CD8-positive, alpha-beta memory T cell (primary cell): ENCODE measurements around the gene IPPK. TPM values are rescaled to one million over a fixed set of nuclear protein-coding genes. Genes with fewer than 3 reads are reported as not detected.
A peak's percentile ranks its signal among the peaks of the same experiment; 100 is the strongest.
"Not testable (repeated sequence)": the region's sequence is repeated elsewhere in the genome, so short reads cannot be mapped to it uniquely, and the experiment has no call there.

Source experiments
- CTCF ChIA-PET: fragments of 350-600 bp; sonication (Branson Sonifier 250); formaldehyde crosslinking; loops from one replicate; lab custom pipeline; 2021; ENCODE audit warnings: antibody characterized with exemption; lab: Charles Lee
- POLR2A ChIA-PET: fragments of 350-600 bp; sonication (Branson Sonifier 250); formaldehyde crosslinking; loops from one replicate; lab custom pipeline; 2021; ENCODE audit warnings: antibody characterized with exemption; lab: Charles Lee
- DNase-seq, 5 donors: peaks; one replicate each; pipeline versions ENCODE4 v3.0.0 to v3.0.0-alpha.2; 2020 to 2022; ENCODE audit warnings: mixed read lengths in 1 of 5
- H3K27ac ChIP-seq: one replicate; pipeline ENCODE4 v1.7.0; 2013; ENCODE audit warnings: low read depth, mild to moderate bottlenecking, low read length, moderate library complexity
- H3K27me3 ChIP-seq: 2 replicates; pipeline ENCODE4 v1.7.0; 2013; ENCODE audit warnings: low read length, mild to moderate bottlenecking; ENCODE audit not compliant: insufficient read depth, poor library complexity, severe bottlenecking
- H3K36me3 ChIP-seq: 2 replicates; pipeline ENCODE4 v1.7.0; 2013; ENCODE audit warnings: mild to moderate bottlenecking, low read length, moderate library complexity; ENCODE audit not compliant: insufficient read depth
- H3K4me1 ChIP-seq: 2 replicates; pipeline ENCODE4 v1.7.0; 2013; ENCODE audit warnings: mild to moderate bottlenecking, low read length, moderate library complexity; ENCODE audit not compliant: insufficient read depth
- H3K4me3 ChIP-seq: 2 replicates; pipeline ENCODE4 v1.7.0; 2013; ENCODE audit warnings: mild to moderate bottlenecking, low read length
- H3K9me3 ChIP-seq: 2 replicates; pipeline ENCODE4 v1.7.0; 2013; ENCODE audit warnings: mild to moderate bottlenecking, low read length
- H3K27ac Mint-ChIP-seq, 8 donors: one replicate each; pipeline ENCODE4 v1.8.0; 2020 to 2021; ENCODE audit warnings: mixed read lengths in 8 of 8, mild to moderate bottlenecking in 6 of 8, inconsistent platforms in 3 of 8, moderate library complexity in 3 of 8
- H3K27me3 Mint-ChIP-seq, 2 donors: one replicate each; pipeline ENCODE4 v1.8.0; 2020 to 2021; ENCODE audit warnings: mixed read lengths in 2 of 2, mild to moderate bottlenecking in 1 of 2, moderate library complexity in 1 of 2
- H3K36me3 Mint-ChIP-seq, 3 donors: one replicate each; pipeline ENCODE4 v1.8.0; 2020 to 2021; ENCODE audit warnings: mixed read lengths in 3 of 3, inconsistent platforms in 1 of 3, mild to moderate bottlenecking in 1 of 3
- H3K4me1 Mint-ChIP-seq, 3 donors: one replicate each; pipeline ENCODE4 v1.8.0; 2020 to 2021; ENCODE audit warnings: mixed read lengths in 3 of 3, inconsistent platforms in 1 of 3, mild to moderate bottlenecking in 1 of 3
- H3K4me3 Mint-ChIP-seq, 7 donors: one replicate each; pipeline ENCODE4 v1.8.0; 2020 to 2021; ENCODE audit warnings: mixed read lengths in 7 of 7, mild to moderate bottlenecking in 6 of 7, moderate library complexity in 4 of 7, inconsistent platforms in 2 of 7
- H3K9me3 Mint-ChIP-seq, 5 donors: one replicate each; pipeline ENCODE4 v1.8.0; 2020 to 2022; ENCODE audit warnings: mixed read lengths in 5 of 5, mild to moderate bottlenecking in 3 of 5, moderate library complexity in 2 of 5, inconsistent platforms in 1 of 5
- polyA plus RNA-seq: library from polyadenylated mRNA; unstranded; fragments of 300-500 nt; fragmentation: Illumina TruSeq; gene quantifications from one replicate; pipeline ENCODE4 v1.2.3, GENCODE V29; 2021
- total RNA-seq, 2 experiments: library from RNA; stranded (reverse); gene quantifications; one replicate each; pipeline ENCODE4 v1.2.3, GENCODE V29; 2021

The IPPK gene
- total and polyA plus RNA-seq, 3 experiments from 2014 or later = 9.2 to 13.7 (median 13.5) TPM

DNA sequence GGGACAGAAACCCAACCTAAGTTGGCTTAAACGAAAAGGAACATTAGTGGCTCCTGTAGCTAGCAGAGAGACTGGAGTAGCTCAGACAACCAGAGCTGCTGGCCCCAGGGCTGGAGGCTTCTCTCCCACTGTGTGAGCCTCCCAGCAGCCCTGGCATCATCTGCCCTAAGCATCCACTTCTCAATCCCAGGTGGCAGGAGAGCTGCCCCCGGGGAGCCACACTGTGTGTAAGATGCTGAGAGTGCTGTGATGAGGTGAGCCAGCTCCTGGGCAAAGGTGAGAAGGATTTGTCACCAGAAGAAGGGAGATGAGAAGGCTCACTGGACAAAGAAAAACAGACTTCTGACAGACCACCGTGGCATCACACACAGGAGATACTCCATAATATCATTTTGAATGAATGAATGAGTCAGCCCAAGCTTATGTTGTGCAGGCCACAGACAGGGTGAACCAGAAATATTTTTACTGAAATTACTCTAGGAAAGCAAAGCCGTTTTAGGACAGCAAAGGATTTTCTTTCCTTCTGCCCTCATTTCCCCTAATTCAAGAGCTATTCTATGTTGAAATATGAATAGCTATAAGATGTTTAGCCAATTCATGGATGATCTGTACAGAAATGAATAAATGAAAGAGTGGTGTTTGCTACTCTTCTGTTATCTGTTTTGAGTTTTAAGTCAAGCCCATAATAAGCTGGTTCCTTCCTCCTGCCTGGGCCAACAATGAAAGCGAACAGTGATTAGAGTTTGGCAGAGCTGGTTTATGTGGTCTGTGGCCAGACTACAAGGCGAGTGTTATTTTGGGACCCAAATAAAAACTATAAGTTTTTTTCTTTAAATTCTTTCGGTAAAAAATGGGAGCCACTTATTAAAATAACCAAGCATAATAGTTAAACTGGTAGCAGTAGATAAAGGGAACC lies 76.7 kb downstream of the IPPK start:
- Histone ChIP-seq H3K4me1 (no peaks in the 10 kb centered on the region), H3K9me3 (no peaks in the 10 kb centered on the region), H3K27ac (no peak overlapping the region), H3K27me3 (no peaks in the 10 kb centered on the region), H3K36me3 (no peaks in the 10 kb centered on the region), H3K4me3 (no peak overlapping the region)
- Mint-ChIP-seq H3K27me3 (peaks cover 0 to 1% of the 10 kb centered on the region in 2 donors), H3K9me3 (no peaks in the 10 kb centered on the region), H3K36me3 (peaks cover 0 to 3% (median 0%) of the 10 kb centered on the region in 3 donors), H3K27ac (peak overlapping the region in 1 of 8 donors; percentile 17), H3K4me1 (no peaks in the 10 kb centered on the region), H3K4me3 (no peak overlapping the region)
- DNase-seq = no peak
- ChIA-PET POLR2A (no interaction called here), CTCF (no interaction called here)

DNA sequence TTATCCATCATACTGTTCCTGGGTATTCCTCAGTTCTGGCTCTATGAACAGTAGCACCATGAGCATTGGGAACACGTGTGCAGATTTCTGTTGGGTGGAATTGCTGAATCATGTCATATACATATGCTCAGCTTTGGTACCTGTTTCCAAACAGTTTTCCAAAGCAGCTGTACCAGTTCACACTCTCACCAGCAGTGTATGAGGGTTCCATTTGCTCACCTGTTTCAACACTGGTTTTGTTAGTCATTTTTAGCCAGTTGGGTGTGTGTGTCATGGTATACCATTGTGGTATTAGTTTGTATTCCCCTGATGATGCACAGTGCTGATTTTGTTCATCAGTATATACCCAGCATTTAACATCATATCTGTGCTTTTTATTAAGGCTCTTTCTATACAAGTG lies 77.4 kb downstream of the IPPK start:
- H3K27me3 ChIP-seq = no peaks in the 10 kb centered on the region
- no peaks in the 10 kb centered on the region for H3K4me1 ChIP-seq
- no peaks in the 10 kb centered on the region for H3K9me3 ChIP-seq
- Mint-ChIP-seq H3K4me3 (no peak overlapping the region), H3K27ac (no peak overlapping the region), H3K27me3 (peaks cover 0 to 1% of the 10 kb centered on the region in 2 donors), H3K9me3 (no peaks in the 10 kb centered on the region), H3K4me1 (no peaks in the 10 kb centered on the region), H3K36me3 (peaks cover 0 to 4% (median 0%) of the 10 kb centered on the region in 3 donors)
- no peak for DNase-seq
- H3K36me3 ChIP-seq = no peaks in the 10 kb centered on the region
- H3K27ac ChIP-seq = no peak overlapping the region
- ChIA-PET CTCF (no interaction called here), POLR2A (no interaction called here)
- no peak overlapping the region for H3K4me3 ChIP-seq

DNA sequence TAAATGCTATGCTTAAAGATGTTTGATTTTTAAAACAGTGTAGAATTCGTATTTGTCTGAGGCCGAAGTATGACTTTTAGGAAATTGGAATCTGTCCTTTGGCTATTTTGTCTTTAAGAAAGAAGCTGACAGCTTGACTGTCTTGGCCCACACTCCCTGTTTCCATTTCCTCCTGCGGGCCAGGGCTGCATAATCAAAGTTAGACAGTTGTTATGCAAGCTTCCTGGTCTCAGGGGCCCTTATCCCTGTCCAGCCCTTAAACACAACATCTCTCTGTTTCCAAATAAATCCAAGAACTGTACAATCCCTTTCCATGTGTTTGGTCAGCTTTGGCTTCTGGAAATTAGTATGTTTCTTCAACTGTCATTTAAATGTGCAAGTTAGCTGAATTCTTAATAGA lies 79.6 kb downstream of the IPPK start:
- CTCF ChIA-PET = no interaction called here
- no peaks in the 10 kb centered on the region for H3K9me3 Mint-ChIP-seq
- POLR2A ChIA-PET = no interaction called here
- Histone ChIP-seq H3K4me3 (no peak overlapping the region), H3K27me3 (no peaks in the 10 kb centered on the region), H3K27ac (no peak overlapping the region), H3K4me1 (no peaks in the 10 kb centered on the region), H3K9me3 (no peaks in the 10 kb centered on the region), H3K36me3 (no peaks in the 10 kb centered on the region)
- peaks cover 0 to 19% (median 0%) of the 10 kb centered on the region in 3 donors for H3K36me3 Mint-ChIP-seq
- DNase-seq = no peak
- H3K4me3 Mint-ChIP-seq = no peak overlapping the region
- no peaks in the 10 kb centered on the region for H3K4me1 Mint-ChIP-seq
- H3K27ac Mint-ChIP-seq = no peak overlapping the region
- H3K27me3 Mint-ChIP-seq = peaks cover 0 to 1% of the 10 kb centered on the region in 2 donors

DNA sequence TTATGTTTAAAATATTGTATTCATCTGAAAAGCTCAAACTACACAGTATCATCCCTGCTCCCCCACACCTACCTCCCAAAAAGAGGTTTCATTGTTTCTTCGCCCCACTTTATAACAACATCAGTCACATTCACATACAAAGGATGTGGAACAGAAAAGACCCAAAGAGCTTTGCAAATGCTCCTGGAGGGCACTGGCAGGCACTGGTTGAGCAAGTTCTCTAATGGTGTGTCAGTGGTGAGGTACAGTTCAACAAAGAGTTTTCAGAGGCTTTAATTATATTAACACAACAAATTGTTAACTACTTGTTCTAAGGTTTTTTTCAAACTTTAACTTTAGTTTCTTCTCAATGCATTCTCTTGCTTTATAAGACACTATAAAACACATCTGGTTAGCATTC lies 80.0 kb downstream of the IPPK start:
- ChIA-PET CTCF (no interaction called here), POLR2A (no interaction called here)
- peaks cover 0 to 1% of the 10 kb centered on the region in 2 donors for H3K27me3 Mint-ChIP-seq
- H3K4me1 Mint-ChIP-seq = no peaks in the 10 kb centered on the region
- H3K4me3 Mint-ChIP-seq = no peak overlapping the region
- no peak overlapping the region for H3K27ac ChIP-seq
- no peaks in the 10 kb centered on the region for H3K9me3 ChIP-seq
- peaks cover 0 to 19% (median 0%) of the 10 kb centered on the region in 3 donors for H3K36me3 Mint-ChIP-seq
- H3K27ac Mint-ChIP-seq = no peak overlapping the region
- no peaks in the 10 kb centered on the region for H3K27me3 ChIP-seq
- H3K4me3 ChIP-seq = no peak overlapping the region
- DNase-seq = no peak
- H3K36me3 ChIP-seq = no peaks in the 10 kb centered on the region
- H3K9me3 Mint-ChIP-seq = no peaks in the 10 kb centered on the region
- no peaks in the 10 kb centered on the region for H3K4me1 ChIP-seq

DNA sequence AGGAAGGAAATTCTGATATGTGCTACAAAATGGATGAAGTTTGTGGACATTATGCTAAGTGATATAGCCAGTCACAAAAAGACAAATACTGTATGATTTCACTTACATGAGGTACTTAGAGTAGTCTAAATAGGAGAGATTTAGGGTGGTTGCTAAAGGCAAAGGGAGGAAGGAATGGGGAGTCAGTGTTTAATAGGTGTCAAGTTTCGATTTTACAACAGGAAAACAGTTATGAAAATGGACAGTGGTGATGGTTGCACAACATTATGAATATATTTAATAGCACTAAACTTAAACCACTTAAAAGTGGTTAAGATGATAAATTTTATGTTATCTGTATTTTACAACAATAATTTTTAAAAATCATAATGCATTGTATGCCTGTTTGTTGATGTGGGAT lies 93.8 kb downstream of the IPPK start:
- Mint-ChIP-seq H3K36me3 (peaks cover 0 to 18% (median 0%) of the 10 kb centered on the region in 3 donors), H3K4me3 (no peak overlapping the region), H3K9me3 (peaks cover 0 to 35% (median 11%) of the 10 kb centered on the region in 5 donors), H3K4me1 (no peaks in the 10 kb centered on the region), H3K27ac (no peak overlapping the region), H3K27me3 (peaks cover 0 to 1% of the 10 kb centered on the region in 2 donors)
- no peaks in the 10 kb centered on the region for H3K27me3 ChIP-seq
- H3K27ac ChIP-seq = no peak overlapping the region
- no peak overlapping the region for H3K4me3 ChIP-seq
- CTCF ChIA-PET = no interaction called here
- DNase-seq = no peak
- no peaks in the 10 kb centered on the region for H3K36me3 ChIP-seq
- H3K4me1 ChIP-seq = no peaks in the 10 kb centered on the region
- no peaks in the 10 kb centered on the region for H3K9me3 ChIP-seq
- POLR2A ChIA-PET = no interaction called here

DNA sequence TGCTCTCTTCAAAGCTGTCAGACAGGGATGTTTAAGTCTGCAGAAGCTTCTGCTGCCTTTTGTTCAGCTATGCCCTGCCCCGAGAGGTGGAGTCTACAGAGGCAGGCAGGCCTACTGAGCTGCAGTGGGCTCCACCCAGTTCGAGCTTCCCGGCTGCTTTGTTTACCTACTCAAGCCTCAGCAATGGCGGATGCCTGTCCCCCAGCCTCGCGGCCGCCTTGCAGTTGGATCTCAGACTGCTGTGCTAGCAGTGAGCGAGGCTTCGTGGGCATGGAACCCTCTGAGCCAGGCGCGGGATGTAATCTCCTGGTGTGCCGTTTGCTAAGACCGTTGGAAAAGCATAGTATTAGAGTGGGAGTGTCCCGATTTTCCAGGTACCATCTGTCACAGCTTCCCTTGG lies 96.3 kb downstream of the IPPK start:
- H3K27ac Mint-ChIP-seq, H3K27ac ChIP-seq, DNase-seq, H3K27me3 Mint-ChIP-seq, CTCF ChIA-PET, H3K36me3 ChIP-seq, H3K27me3 ChIP-seq, H3K4me3 ChIP-seq, H3K4me1 Mint-ChIP-seq, H3K9me3 ChIP-seq, POLR2A ChIA-PET, H3K4me3 Mint-ChIP-seq, H3K4me1 ChIP-seq: not testable (repeated sequence)
- H3K36me3 Mint-ChIP-seq = peaks cover 0 to 22% (median 0%) of the 10 kb centered on the region in 3 donors
- peaks cover 0 to 44% (median 14%) of the 10 kb centered on the region in 5 donors for H3K9me3 Mint-ChIP-seq

DNA sequence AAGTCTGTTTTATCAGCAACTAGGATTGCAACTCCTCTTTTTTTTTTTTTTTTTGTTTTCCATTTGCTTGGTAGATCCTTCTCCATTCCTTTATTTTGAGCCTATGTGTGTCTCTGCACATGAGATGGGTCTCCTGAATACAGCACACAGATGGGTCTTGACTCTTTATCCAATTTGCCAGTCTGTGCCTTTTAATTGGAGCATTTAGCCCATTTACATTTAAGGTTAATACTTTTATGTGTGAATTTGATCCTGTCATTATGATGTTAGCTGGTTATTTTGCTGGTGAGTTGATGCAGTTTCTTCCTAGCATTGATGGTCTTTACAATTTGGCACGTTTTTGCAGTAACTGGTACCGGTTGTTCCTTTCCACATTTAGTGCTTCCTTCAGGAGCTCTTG lies 98.1 kb downstream of the IPPK start:
- POLR2A ChIA-PET, H3K27ac Mint-ChIP-seq, H3K4me1 Mint-ChIP-seq, CTCF ChIA-PET, H3K9me3 ChIP-seq, H3K4me3 ChIP-seq, H3K36me3 ChIP-seq, H3K4me3 Mint-ChIP-seq, DNase-seq, H3K27me3 ChIP-seq, H3K27me3 Mint-ChIP-seq, H3K27ac ChIP-seq, H3K4me1 ChIP-seq: not testable (repeated sequence)
- Mint-ChIP-seq H3K36me3 (peaks cover 0 to 25% (median 0%) of the 10 kb centered on the region in 3 donors), H3K9me3 (peaks cover 2 to 44% (median 14%) of the 10 kb centered on the region in 5 donors)

GRCh38 chr9:92564982-92565381 lies 104.9 kb downstream of the IPPK start:
- Mint-ChIP-seq H3K4me3 (no peak overlapping the region), H3K4me1 (no peaks in the 10 kb centered on the region), H3K27ac (no peak overlapping the region), H3K9me3 (peaks cover 6 to 33% (median 11%) of the 10 kb centered on the region in 5 donors), H3K36me3 (peaks cover 0 to 40% (median 1%) of the 10 kb centered on the region in 3 donors), H3K27me3 (no peaks in the 10 kb centered on the region)
- no peak for DNase-seq
- no peaks in the 10 kb centered on the region for H3K4me1 ChIP-seq
- no peaks in the 10 kb centered on the region for H3K27me3 ChIP-seq
- ChIA-PET POLR2A (no interaction called here), CTCF (no interaction called here)
- no peak overlapping the region for H3K27ac ChIP-seq
- H3K9me3 ChIP-seq = no peaks in the 10 kb centered on the region
- H3K4me3 ChIP-seq = no peak overlapping the region
- no peaks in the 10 kb centered on the region for H3K36me3 ChIP-seq
